AG08396 (cell line): ENCODE results near the gene RANBP10.

Experiments used
- DNase-seq: peaks from one replicate; pipeline ENCODE4 v3.0.0; 2012; ENCODE audit warnings: low spot score, mixed read lengths

Gene RANBP10

GRCh38 chr16:67825906-67826305 lies 19.5 kb upstream of the RANBP10 start:
- DNase-seq, result no peak

GRCh38 chr16:67825119-67825518 lies 18.8 kb upstream of the RANBP10 start:
- DNase-seq, result no peak

- no peak for DNase-seq
These were observed 16.2 kb upstream of the RANBP10 start for GRCh38 chr16:67822511-67822910.

DNA sequence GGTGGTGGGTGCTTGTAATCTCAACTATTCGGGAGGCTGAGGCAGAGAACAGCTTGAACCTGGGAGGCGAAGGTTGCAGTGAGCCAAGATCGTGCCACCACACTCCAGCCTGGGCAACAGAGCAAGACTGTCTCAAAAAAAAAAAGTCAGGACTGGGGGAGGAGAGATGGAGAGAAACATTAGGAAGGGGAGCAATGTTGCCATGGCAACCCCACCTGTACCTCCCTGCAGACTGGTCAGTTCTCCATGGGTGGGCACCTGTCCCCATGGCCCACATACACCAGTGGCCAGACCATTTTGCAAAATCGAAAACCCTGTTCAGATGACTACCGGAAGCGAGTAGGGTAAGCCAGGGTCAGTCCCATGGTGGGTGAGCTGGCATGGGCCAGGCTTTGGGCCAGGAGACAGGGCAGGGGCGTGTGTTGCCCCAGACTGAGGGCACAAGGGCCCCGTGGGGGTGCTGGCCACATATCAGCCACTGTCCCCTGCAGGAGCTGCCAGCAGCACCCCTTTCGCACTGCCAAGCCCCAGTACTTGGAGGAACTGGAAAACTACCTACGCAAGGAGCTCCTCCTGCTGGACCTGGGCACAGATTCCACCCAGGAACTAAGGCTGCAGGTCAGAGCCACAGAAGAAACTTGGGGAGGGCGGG lies 14.4 kb upstream of the RANBP10 start:
- no peak for DNase-seq

GRCh38 chr16:67814567-67814966 lies 8.2 kb upstream of the RANBP10 start:
- DNase-seq, result no peak

GRCh38 chr16:67811899-67812298 lies 5.5 kb upstream of the RANBP10 start:
- no peak for DNase-seq

- DNase-seq, result no peak
These were observed 855 bp upstream of the RANBP10 start for GRCh38 chr16:67807148-67807682.

DNA sequence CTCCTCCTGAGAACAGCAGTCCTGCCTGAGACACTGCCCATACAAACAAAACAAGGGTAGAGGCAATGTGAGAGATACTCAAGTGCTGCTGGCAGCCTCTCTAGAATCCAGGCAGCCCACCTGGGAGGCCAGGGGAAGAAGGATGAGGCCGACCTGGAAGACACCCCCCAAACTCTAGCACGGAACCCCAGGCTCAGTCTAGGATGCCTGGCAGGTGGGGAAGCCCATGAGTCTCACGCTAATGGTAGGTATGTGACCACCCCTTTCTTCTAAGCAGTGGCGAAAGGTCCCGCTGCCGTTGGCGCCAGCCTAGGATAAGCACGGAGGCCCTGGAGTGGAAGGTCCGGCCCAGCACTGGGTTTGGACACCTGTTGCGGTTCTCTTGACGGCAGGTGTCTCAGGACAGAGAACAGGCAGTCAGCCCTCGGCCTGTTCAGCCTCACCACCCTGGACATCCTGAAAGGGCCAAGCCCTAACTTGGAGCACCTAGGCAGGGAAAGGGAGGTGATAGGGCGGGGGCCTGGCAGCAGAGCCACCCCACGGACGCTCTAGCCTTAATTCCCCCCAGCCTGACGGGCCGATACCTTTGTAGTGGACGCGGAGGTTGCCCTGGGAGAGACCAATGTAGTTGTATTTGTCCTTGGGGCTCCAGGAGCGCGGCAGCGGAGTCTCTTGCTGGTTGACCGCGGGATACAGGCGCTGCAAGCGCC lies 487 bp downstream of the RANBP10 start:
- no peak for DNase-seq

- no peak for DNase-seq
These were observed 1.4 kb downstream of the RANBP10 start for GRCh38 chr16:67804853-67805542.

- no peak for DNase-seq
These were observed 2.5 kb downstream of the RANBP10 start for GRCh38 chr16:67803894-67804293.

DNA sequence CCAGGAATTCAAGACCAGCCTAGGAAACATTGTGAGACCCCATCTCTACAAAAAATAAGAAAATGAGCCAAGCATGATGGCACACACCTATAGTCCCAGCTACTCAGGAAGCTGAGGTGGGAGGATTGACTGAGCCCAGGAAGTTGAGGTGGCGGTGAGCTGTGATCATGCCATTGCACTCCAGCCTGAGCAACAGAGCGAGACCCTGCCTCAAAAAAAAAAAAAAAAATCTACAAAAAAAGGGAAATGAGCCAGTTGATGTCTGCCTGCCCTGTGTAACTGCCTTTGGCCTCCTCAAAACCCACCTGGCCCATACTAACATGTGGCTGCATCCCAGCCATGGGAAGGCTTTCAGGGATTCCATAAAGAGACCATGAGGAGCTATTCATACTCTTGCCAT lies 4.5 kb downstream of the RANBP10 start:
- no peak for DNase-seq

DNA sequence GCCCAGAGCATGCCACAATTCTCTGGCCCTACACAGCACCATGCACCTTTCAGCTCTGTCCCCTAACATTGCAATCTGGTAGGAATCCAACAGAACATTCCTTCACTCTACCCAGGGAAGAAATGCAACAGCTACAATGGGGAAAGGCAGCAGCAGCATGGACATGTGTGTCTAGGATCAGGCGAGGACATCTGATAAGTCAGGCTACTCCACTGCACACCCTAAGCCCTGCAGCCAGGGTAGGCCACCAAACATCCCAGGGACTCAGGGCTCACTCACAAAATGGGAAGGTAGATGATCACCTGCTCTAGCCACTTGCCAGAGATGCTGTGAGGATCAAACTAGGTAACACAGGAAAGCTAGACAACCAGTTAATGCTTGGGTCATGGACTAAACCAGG lies 5.1 kb downstream of the RANBP10 start:
- DNase-seq, result no peak

DNA sequence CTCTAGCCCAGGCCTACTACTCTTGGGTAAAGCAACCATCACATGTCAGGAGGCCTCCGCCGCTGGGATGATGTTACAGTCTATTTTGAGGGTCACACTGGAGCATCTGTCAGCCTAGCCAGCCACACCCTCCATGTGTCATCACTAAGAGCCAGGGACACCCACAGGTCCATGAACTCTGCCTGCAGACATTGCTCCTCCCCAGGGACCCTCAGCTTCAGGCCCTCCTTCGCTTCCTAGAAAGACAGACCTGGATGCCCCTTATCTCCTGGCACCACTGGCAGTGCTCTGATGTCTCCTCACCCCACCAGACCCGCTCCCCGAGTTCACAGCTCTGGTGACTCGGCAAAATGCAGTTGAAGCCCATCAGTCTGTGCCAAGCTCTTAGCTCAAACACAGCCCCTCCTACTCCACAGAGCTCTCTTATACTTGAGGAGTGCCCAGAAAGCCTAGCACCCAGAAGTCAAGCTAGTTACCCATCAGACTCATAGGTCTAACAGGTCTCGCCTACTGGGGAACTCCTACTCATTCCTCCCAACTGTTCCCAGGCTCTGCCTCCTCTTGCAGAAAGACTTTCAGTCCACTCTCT lies 5.9 kb downstream of the RANBP10 start:
- DNase-seq, result peak; percentile 25

DNA sequence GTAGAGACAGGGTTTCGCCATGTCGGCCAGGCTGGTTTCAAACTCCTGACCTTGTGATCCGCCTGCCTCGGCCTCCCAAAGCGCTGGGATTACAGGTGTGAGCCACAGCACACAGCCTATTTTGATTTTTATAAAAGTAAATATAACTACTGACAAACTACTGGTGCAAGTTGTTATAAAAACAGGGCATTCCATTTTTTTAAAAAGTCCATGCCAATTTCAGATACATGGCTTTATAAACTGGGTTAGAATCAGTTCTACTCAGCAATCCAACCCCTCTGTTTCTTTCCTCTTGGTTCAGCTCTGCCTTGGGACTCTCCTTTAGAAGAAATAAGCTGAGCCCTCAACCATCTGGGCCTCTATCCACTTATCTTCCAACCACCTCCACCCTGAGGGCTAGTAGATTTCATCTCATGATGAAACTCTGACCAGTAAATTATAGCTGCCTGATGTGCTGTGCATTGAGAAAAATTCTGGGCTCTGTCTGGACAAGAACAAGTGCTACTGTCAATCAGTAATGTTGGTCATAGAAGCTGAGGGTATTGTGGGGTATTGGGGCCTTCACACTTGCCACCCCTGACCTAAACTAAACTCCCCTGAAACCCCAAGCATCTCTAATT lies 10.2 kb downstream of the RANBP10 start:
- DNase-seq, result no peak

GRCh38 chr16:67790071-67790470 lies 16.3 kb downstream of the RANBP10 start:
- DNase-seq, result no peak

- DNase-seq, result no peak
These were observed 19.9 kb downstream of the RANBP10 start for GRCh38 chr16:67786491-67786890.

- DNase-seq, result no peak
These were observed 23.0 kb downstream of the RANBP10 start for GRCh38 chr16:67783353-67783725.

DNA sequence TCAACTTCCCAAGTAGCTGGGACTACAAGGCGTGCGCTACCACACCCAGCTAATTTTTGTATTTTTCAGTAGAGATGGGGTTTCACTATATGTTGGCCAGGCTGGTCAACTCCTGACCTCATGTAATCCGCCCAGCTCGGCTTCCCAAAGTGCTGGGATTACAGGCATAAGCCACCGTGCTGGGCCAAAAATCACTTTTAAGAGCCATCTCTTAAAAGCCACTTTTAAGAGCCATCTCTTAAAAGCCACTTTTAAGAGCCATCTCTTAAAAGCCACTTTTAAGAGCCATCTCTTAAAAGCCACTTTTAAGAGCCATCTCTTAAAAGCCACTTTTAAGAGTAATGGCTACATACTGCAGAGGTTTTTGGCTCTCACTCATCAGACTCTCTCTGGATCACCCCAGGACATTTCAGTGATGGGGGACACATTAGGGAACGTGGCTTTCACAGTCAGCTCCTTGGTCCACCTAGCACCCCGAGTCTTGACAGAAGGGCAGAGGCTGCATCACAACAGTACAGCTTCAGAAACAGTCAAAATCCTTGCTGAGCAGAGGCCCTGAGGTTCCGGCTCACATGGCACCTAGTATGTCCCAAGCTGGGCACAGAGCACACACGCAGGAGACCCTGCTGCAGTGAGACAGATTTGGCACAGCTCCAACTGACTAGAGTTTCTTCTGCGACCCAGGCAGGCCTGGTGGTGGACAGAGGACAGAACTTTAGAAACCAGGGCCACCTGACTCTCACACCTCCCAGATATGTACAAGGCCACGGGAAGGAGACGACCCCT lies 23.6 kb downstream of the RANBP10 start:
- no peak for DNase-seq

- DNase-seq, result no peak
These were observed 24.8 kb downstream of the RANBP10 start for GRCh38 chr16:67781565-67781921.

GRCh38 chr16:67780847-67781564 lies 25.4 kb downstream of the RANBP10 start:
- DNase-seq, result no peak
